Stomach (tissue), 9 donors: Measurements from ENCODE around the gene ZNF317. TPM values are rescaled to one million over a fixed set of nuclear protein-coding genes. Genes with fewer than 3 reads are reported as not detected.

ENCODE experiments used
- DNase-seq, 2 donors: peaks; one replicate each; pipeline versions ENCODE4 v3.0.0 to v3.0.0-alpha.2; 2013 to 2019
- H3K27ac ChIP-seq, 5 donors: fragments of 200-600 bp in 4 of 5; sonication (generic) in 4 of 5; one replicate each; pipeline ENCODE4 v1.5.1; 2013 to 2019; ENCODE audit warnings: mild to moderate bottlenecking in 1 of 5, moderate library complexity in 1 of 5
- H3K27me3 ChIP-seq, 3 donors: fragments of 200-600 bp; sonication (generic); one replicate each; pipeline ENCODE4 v1.5.1; 2017 to 2019; ENCODE audit warnings: mixed run types in 1 of 3
- H3K36me3 ChIP-seq, 4 donors: fragments of 200-600 bp; sonication (generic); 1 replicate in 3 of 4; 2 replicates in 1 of 4; pipeline ENCODE4 v1.5.1; 2016 to 2019
- H3K4me1 ChIP-seq, 4 donors: fragments of 200-600 bp; sonication (generic); one replicate each; pipeline ENCODE4 v1.5.1; 2016 to 2019
- H3K4me3 ChIP-seq, 4 donors: fragments of 200-600 bp; sonication (generic) in 3 of 4; one replicate each; pipeline ENCODE4 v1.5.1; 2016 to 2019; ENCODE audit warnings: mild to moderate bottlenecking in 1 of 4
- H3K9me3 ChIP-seq, 4 donors: fragments of 200-600 bp; sonication (generic); one replicate each; pipeline ENCODE4 v1.5.1; 2016 to 2019
- CTCF ChIP-seq, 7 experiments: fragments of 450-650 bp in 4 of 7; fragments of 200-600 bp in 3 of 7; sonication (generic) in 3 of 7; IDR thresholded peaks; one replicate each; pipeline ENCODE4 v1.5.1; 2016 to 2019; ENCODE audit warnings: antibody characterized with exemption in 7 of 7, control low read depth in 2 of 7, mild to moderate bottlenecking in 1 of 7
- EP300 ChIP-seq: sonication (generic); formaldehyde crosslinking; IDR thresholded peaks from one replicate; pipeline ENCODE4 v1.6.1; 2017; ENCODE audit warnings: antibody characterized with exemption
- POLR2A ChIP-seq, 4 donors: fragments of 450-650 bp; IDR thresholded peaks; one replicate each; pipeline ENCODE4 v1.6.1; 2016; ENCODE audit warnings: antibody characterized with exemption in 4 of 4, control low read depth in 2 of 4, mild to moderate bottlenecking in 1 of 4, moderate library complexity in 1 of 4
- WGBS, 5 donors: extraction: QIAGEN DNeasy Blood & Tissue Kit in 3 of 5; methylation state at CpG; one replicate each; pipeline versions ENCODE4 v1.1.5 to v1.1.7; 2013 to 2018; 5-methylcytosine and 5-hydroxymethylcytosine counted together
- intact Hi-C: fragments of 100-400 bp; cut with DNase I; formaldehyde crosslinking; loops from one replicate; pipeline ENCODE4 v1.15.1; 2023; ENCODE audit warnings: low total_unique reads
- polyA plus RNA-seq, 3 donors: library from polyadenylated mRNA; stranded (reverse); fragments of 200-250 nt; gene quantifications; one replicate each; pipeline ENCODE4 v1.2.3, GENCODE V29; 2013
- total RNA-seq, 5 donors: library from RNA; depleted of rRNA; stranded (reverse); fragments of >200 nt; gene quantifications; one replicate each; pipeline versions ENCODE4 v1.1.0 to v1.2.3, GENCODE V29; 2014 to 2016
- donor health status: healthy with polysubstance abuse.
- donor health status: Bipolar disorder and iron deficiency.
- donor health status: healthy.

ZNF317 gene
- total and polyA plus RNA-seq, 8 donors: 17.8 to 33.6 (median 24.4) TPM

GRCh38 chr19:9205501-9206113, 65.4 kb downstream of the ZNF317 start:
- intact Hi-C loops: loop anchor here (10.0 kb wide), 1 partner anchor 589 kb away; no protein-coding TSS in a partner anchor
- 32 to 38% (median 34%) methylated on average over 13 of the region's 13 CpGs for WGBS, 5 donors
- no peaks in the 10 kb centered on the region for H3K9me3 ChIP-seq
- peak; percentile 73 to 84 for DNase-seq
- H3K27ac ChIP-seq: no peak overlapping the region
- H3K4me3 ChIP-seq: peak overlapping the region in 3 of 4 donors; percentile 28 to 33 (median 29)
- TF ChIP-seq CTCF (IDR thresholded peaks at IDR 0.05): peak in 5 of 7 experiments; percentile 66 to 92 (median 79)
- no peak for TF ChIP-seq EP300
- TF ChIP-seq POLR2A (IDR thresholded peaks at IDR 0.05): no peak
- H3K27me3 ChIP-seq: peaks cover 0 to 3% (median 0%) of the 10 kb centered on the region in 3 donors
- peaks cover 0 to 5% (median 2%) of the 10 kb centered on the region in 4 donors for H3K4me1 ChIP-seq
- no peaks in the 10 kb centered on the region for H3K36me3 ChIP-seq

Other genes starting within 250 kb of the ZNF317 start
- under 1 TPM in 2 of 5 donors, not detected in 3; 0.45 to 0.55 TPM for gene MUC16, start 130.0 kb upstream of the ZNF317 start, total RNA-seq
- under 1 TPM in 1 of 3 donors, not detected in 2; 0.28 TPM for gene MUC16, start 130.0 kb upstream of the ZNF317 start, polyA plus RNA-seq
- gene OR1M1, start 53.3 kb upstream of the ZNF317 start, total RNA-seq: not detected
- not detected for gene OR1M1, start 53.3 kb upstream of the ZNF317 start, polyA plus RNA-seq
- gene OR7G2, start 32.9 kb upstream of the ZNF317 start, total RNA-seq: not detected
- not detected for gene OR7G2, start 32.9 kb upstream of the ZNF317 start, polyA plus RNA-seq
- not detected for gene OR7G1, start 24.6 kb upstream of the ZNF317 start, total RNA-seq
- gene OR7G1, start 24.6 kb upstream of the ZNF317 start, polyA plus RNA-seq: not detected
- not detected for gene OR7G3, start 13.4 kb upstream of the ZNF317 start, total RNA-seq
- not detected for gene OR7G3, start 13.4 kb upstream of the ZNF317 start, polyA plus RNA-seq
- 10 to 100 TPM in 1 of 5 donors, under 1 TPM in 2, not detected in 2; 0.29 to 11.0 (median 0.55) TPM for gene OR7D2, start 38.6 kb downstream of the ZNF317 start, total RNA-seq
- gene OR7D2, start 38.6 kb downstream of the ZNF317 start, polyA plus RNA-seq: under 1 TPM in 1 of 3 donors, not detected in 2; 0.05 TPM
- not detected for gene OR7D4, start 79.2 kb downstream of the ZNF317 start, total RNA-seq
- gene OR7D4, start 79.2 kb downstream of the ZNF317 start, polyA plus RNA-seq: not detected
- gene OR7E24, start 110.5 kb downstream of the ZNF317 start, total RNA-seq: not detected
- gene OR7E24, start 110.5 kb downstream of the ZNF317 start, polyA plus RNA-seq: not detected
- gene ZNF699, start 169.4 kb downstream of the ZNF317 start, total RNA-seq: 10 to 100 TPM in 2 of 5 donors, 1 to 10 TPM in 2, not detected in 1; 2.2 to 53.6 (median 10.2) TPM
- gene ZNF699, start 169.4 kb downstream of the ZNF317 start, polyA plus RNA-seq: 1 to 10 TPM in 2 of 3 donors, under 1 TPM in 1; 0.63 to 3.1 (median 1.2) TPM
- gene ZNF559, start 183.8 kb downstream of the ZNF317 start, total RNA-seq: 10 to 100 TPM; 11.6 to 52.2 (median 16.9) TPM
- 10 to 100 TPM in 1 of 3 donors, 1 to 10 TPM in 2; 7.3 to 18.8 (median 9.6) TPM for gene ZNF559, start 183.8 kb downstream of the ZNF317 start, polyA plus RNA-seq
- 1 to 10 TPM in 4 of 5 donors, not detected in 1; 1.6 to 4.6 (median 3.2) TPM for gene ZNF177, start 222.6 kb downstream of the ZNF317 start, total RNA-seq
- gene ZNF177, start 222.6 kb downstream of the ZNF317 start, polyA plus RNA-seq: 1 to 10 TPM in 1 of 3 donors, under 1 TPM in 2; 0.50 to 2.4 (median 0.92) TPM